GM12872 (cell line): Measurements from ENCODE around the gene FOXB1.

Source experiments
- TF ChIP-seq, protein P1 (sequence below): IDR thresholded peaks from 3 replicates; pipeline ENCODE4 v1.5.1; 2011; ENCODE audit warnings: low read depth, mild to moderate bottlenecking, low read length, moderate library complexity; ENCODE audit not compliant: insufficient read depth

The FOXB1 gene

DNA sequence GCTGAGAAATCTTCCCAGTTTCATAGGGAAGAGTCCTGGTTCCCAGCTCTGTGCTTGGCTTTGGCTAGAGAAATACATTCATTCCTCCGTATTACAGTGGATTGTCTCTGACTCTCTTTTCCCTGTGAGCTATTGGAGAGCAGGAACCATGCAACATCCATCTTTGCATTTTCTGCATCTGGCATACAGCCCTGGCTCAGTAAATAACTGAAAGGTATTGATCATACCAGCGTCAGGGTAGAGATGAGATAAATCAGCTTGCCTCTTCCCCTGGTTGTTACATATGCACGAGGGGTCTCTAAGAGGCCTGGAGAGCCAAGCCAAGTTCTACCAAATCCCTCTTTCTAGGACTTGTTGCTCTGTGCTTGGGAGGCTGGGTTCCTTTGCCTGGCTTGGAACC, 35.2 kb downstream of the FOXB1 start:
- TF ChIP-seq, protein P1, sequence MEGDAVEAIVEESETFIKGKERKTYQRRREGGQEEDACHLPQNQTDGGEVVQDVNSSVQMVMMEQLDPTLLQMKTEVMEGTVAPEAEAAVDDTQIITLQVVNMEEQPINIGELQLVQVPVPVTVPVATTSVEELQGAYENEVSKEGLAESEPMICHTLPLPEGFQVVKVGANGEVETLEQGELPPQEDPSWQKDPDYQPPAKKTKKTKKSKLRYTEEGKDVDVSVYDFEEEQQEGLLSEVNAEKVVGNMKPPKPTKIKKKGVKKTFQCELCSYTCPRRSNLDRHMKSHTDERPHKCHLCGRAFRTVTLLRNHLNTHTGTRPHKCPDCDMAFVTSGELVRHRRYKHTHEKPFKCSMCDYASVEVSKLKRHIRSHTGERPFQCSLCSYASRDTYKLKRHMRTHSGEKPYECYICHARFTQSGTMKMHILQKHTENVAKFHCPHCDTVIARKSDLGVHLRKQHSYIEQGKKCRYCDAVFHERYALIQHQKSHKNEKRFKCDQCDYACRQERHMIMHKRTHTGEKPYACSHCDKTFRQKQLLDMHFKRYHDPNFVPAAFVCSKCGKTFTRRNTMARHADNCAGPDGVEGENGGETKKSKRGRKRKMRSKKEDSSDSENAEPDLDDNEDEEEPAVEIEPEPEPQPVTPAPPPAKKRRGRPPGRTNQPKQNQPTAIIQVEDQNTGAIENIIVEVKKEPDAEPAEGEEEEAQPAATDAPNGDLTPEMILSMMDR, result no peak

DNA sequence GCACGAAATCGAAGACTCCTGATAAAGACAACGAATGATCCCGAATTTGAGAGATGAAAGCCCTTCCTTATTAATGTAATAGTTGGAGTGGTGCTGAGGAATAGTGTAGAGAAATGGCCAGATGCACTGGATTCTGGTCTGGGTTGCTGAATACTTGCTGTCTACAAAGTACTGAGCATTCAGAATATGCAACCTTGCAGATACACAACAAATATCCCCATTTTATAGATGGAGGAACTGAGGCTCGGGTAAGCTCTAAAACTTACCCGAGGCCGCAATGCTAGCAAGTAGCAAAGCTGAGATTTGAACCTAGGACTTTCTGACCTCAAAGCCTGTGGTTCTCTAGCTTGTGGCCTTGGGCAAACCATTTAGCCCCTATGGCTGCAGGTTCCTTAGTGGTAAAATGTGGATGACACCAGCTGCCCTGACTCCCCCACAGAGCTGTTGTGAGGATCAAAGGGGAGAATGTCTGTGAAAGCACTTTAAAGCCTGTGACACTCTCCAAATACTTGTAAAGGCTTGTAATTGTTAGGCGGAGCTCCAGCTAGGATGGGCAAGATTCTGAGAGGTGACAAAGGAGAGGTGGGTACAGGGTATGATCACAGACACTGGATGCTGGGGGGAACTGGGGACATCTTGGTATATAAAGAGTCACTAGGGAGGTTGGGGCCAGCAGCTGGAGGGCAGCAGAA, 39.8 kb downstream of the FOXB1 start:
- TF ChIP-seq, protein P1, result no peak

- TF ChIP-seq, protein P1, result no peak
These were observed 40.6 kb downstream of the FOXB1 start for GRCh38 chr15:60044636-60045270.

DNA sequence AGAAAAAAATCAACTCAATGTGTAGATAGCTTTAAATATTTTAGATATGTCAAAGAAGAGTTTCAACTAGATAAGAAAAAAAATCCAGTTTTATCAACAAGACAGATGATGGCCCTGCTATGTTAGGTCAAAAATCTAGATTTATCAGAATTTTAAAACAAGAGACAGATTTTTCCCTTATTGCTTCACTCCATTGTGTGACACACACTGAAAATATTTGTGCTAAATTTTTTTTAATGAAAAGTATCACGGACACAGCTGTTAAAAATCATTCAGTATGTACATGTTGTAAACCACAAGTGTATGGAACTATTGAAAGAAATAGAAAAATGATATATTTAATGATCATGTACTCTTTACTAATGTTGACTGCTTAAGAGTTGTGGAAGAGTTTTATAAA, 43.6 kb downstream of the FOXB1 start:
- TF ChIP-seq, protein P1, result no peak

DNA sequence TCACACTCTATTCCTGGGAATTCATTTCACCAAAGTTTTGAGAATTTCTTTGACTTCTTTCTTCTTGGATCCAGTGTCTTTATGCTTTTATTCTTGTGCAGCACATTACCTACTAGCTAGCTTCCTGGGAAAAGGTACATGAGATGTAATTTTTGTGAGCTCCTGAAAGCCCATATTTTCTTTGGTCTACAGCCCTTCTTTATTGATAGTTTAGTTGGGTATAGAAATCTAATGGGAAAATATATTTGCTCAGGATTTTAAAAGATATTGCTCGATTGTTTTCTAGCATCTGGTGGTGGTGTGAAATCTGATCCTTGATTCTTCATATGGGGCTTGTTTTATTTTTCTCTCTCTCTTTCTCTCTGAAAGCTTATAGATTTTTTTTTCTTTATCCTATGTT, 45.8 kb downstream of the FOXB1 start:
- TF ChIP-seq, protein P1, result no peak

DNA sequence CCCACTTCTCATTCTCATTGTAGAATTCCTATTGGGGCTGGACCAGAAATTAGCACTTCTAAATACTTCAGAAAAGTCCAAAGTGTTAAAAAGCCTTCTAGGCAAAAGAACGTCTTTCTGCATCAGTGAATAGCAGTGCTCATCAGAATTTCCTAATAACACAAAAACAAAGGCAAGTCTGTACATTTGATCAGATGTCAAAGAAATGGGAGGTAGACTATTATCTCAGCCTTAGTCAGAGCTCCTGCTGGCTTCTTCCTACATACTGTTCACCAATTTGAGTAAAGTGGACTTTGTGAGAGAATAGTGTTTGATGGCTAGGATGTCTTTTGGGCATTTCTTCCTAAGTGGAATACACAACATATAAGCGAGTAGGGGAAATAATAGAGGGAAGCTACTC, 48.7 kb downstream of the FOXB1 start:
- TF ChIP-seq, protein P1, result no peak

DNA sequence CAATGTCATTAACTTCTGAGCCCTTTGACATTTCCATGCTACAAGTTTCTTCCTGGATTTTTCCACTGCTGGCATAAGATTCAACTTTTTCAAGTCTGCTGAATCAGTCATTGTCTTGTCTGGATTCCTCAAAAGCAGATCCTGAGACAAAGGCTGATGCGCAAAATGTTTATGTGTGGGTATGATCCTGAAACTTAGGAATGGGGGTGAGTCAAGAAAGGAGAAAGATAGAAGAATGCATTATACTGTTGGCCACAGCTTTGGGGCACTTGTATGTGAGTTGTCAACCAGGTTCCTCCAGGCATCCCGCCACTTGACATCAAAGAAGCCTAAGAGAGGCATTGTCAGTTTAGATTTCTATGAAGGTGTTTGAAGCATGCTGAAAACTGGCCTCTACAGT, 50.4 kb downstream of the FOXB1 start:
- TF ChIP-seq, protein P1, result no peak
